GM13977 (cell line): ENCODE results near the gene TENM3.

Source experiments
- DNase-seq: peaks from one replicate; pipeline ENCODE4 v3.0.0; 2012; ENCODE audit warnings: low spot score
- CTCF ChIP-seq: IDR thresholded peaks from 2 replicates; pipeline ENCODE4 v1.5.1; 2012; ENCODE audit warnings: mild to moderate bottlenecking, control low read depth; ENCODE audit not compliant: insufficient read depth; ENCODE audit errors: extremely low read depth, missing control alignments
- in situ Hi-C: fragments of 300-500 bp; cut with MboI; formaldehyde crosslinking; loops from one replicate; pipeline ENCODE4 v1.12.0; 2022; ENCODE audit warnings: low sequenced_read_pairs, low pct_unique_long_range_greater_than_20kb, mixed read lengths, inconsistent platforms; ENCODE audit not compliant: unreplicated experiment

TENM3 gene

GRCh38 chr4:182582245-182582644 lies 339.0 kb downstream of the TENM3 start:
- DNase-seq: no peak
- in situ Hi-C loops: no loop called here
- no peak for TF ChIP-seq CTCF

- in situ Hi-C loops: no loop called here
- no peak for TF ChIP-seq CTCF
- DNase-seq: no peak
Observed at GRCh38 chr4:182583703-182584415, 340.7 kb downstream of the TENM3 start.

DNA sequence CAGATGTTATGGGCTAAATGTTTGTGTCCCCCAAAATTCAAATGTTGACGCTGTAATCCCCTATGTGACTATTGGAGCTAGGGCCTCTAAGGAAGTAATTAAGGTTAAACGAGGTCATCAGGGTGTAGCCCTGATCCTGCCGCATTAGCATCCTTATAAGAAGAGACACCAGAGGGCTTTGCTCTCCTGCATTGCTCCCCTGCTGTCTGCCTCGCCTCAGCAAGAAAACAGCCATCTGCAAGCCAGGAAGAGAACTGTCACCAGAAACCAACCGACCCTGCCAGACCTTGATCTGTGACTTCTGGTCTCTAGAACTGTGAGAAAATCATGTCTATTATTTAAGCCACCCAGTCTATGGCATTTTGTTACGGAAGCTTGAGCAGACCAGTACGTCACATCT lies 342.1 kb downstream of the TENM3 start:
- DNase-seq: no peak
- no peak for TF ChIP-seq CTCF
- in situ Hi-C loops: no loop called here

GRCh38 chr4:182589100-182589499 lies 345.9 kb downstream of the TENM3 start:
- in situ Hi-C loops: no loop called here
- no peak for TF ChIP-seq CTCF
- DNase-seq: no peak

- DNase-seq: no peak
- no peak for TF ChIP-seq CTCF
- in situ Hi-C loops: no loop called here
Observed at GRCh38 chr4:182593402-182593801, 350.2 kb downstream of the TENM3 start.

- no peak for TF ChIP-seq CTCF
- DNase-seq: no peak
- in situ Hi-C loops: no loop called here
Observed at GRCh38 chr4:182593864-182594263, 350.7 kb downstream of the TENM3 start.
